HL-60 (cell line): ENCODE results near the gene LMO3.
A peak's percentile ranks its signal among the peaks of the same experiment; 100 is the strongest.

Source experiments
- DNase-seq, 2 experiments: peaks; one replicate each; pipeline ENCODE4 v3.0.0-alpha.2; 2010 to 2020; ENCODE audit warnings: low read depth in 1 of 2, low spot score in 1 of 2
- H3K27ac ChIP-seq: fragments of 250-450 bp; sonication (Bioruptor Pico); replicated peaks from 2 replicates; pipeline ENCODE4 v1.5.1; 2020; ENCODE audit warnings: mild to moderate bottlenecking, moderate library complexity
- H3K27me3 ChIP-seq: fragments of 250-450 bp; sonication (Bioruptor Pico); 2 replicates; pipeline ENCODE4 v1.5.1; 2021; ENCODE audit warnings: mild to moderate bottlenecking, moderate library complexity; ENCODE audit not compliant: insufficient read depth, poor library complexity, severe bottlenecking
- H3K4me3 ChIP-seq: replicated peaks from 2 replicates; pipeline ENCODE4 v1.5.1; 2011; ENCODE audit warnings: mild to moderate bottlenecking, control low read depth, low read length; ENCODE audit not compliant: insufficient read depth
- GABPA ChIP-seq: IDR thresholded peaks from 2 replicates; pipeline ENCODE4 v1.6.1; 2012; ENCODE audit warnings: low read depth
- POLR2AphosphoS5 ChIP-seq: IDR thresholded peaks from 2 replicates; pipeline ENCODE4 v1.6.1; 2012; ENCODE audit warnings: low read depth
- SPI1 ChIP-seq: IDR thresholded peaks from 2 replicates; pipeline ENCODE4 v1.6.1; 2012; ENCODE audit warnings: low read depth, mild to moderate bottlenecking, borderline replicate concordance
- TF ChIP-seq, protein P1 (sequence below): IDR thresholded peaks from one replicate; pipeline ENCODE4 v1.5.1; 2011; ENCODE audit warnings: low read length, control low read depth, inconsistent platforms; ENCODE audit not compliant: insufficient read depth
- TF ChIP-seq, protein P2 (sequence below): IDR thresholded peaks from 2 replicates; pipeline ENCODE4 v1.6.1; 2012; ENCODE audit warnings: low read depth; ENCODE audit not compliant: insufficient replicate concordance

LMO3 gene

DNA sequence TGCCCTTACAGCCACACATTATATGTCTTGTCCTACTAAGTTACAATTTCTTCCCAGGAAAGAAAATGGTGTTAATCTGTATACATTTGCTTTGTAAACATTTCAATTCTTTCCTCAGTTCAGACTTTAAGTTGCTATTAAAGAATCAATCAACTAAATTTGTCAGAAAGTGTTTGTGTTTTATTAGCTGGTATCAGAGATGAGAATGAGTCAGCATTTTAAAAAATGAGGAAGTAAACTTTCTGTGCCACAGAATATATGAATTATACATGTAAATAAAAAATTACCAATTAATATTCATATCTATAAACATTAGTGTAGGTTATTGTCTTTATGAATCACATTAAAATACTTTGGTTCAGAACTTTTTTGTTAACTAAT, 82.0 kb downstream of the LMO3 start:
- Histone ChIP-seq H3K27me3 (no peaks in the 10 kb centered on the region), H3K4me3 (no peak overlapping the region), H3K27ac (no peak overlapping the region)
- no peak for DNase-seq
- TF ChIP-seq, protein P1, sequence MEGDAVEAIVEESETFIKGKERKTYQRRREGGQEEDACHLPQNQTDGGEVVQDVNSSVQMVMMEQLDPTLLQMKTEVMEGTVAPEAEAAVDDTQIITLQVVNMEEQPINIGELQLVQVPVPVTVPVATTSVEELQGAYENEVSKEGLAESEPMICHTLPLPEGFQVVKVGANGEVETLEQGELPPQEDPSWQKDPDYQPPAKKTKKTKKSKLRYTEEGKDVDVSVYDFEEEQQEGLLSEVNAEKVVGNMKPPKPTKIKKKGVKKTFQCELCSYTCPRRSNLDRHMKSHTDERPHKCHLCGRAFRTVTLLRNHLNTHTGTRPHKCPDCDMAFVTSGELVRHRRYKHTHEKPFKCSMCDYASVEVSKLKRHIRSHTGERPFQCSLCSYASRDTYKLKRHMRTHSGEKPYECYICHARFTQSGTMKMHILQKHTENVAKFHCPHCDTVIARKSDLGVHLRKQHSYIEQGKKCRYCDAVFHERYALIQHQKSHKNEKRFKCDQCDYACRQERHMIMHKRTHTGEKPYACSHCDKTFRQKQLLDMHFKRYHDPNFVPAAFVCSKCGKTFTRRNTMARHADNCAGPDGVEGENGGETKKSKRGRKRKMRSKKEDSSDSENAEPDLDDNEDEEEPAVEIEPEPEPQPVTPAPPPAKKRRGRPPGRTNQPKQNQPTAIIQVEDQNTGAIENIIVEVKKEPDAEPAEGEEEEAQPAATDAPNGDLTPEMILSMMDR, result no peak
- TF ChIP-seq GABPA (no peak), SPI1 (no peak)

DNA sequence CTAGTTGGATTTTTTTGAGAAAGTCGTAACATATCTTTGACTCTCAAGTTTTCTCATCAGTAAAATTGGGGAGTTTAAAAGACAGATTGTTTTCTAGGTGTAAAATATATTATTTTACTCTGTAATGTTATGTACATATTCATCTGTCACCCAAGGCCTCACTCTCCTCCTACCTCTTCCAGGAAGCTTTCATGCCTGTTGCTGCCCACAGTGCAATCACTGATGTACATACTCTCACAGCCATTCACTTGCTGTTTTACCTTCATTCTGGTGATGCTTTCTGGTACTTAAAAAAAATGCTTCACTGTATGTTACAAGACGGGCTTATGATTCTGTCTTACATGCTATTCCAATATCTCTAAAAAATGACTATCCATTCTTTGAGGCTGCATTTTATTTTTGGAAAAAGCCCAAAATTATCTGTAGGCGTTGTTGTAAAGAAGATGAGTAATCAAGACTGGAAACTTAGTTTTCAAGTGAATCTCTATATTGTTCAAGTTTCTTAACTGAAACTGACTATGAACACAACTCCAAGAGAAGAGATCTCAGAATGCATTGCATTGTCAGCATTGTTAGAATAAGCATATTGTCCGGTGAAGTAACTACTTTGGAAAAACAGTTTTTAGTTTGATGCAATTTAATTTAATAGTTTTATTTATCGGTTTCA, 82.5 kb downstream of the LMO3 start:
- no peak for DNase-seq
- TF ChIP-seq, protein P1, result no peak
- TF ChIP-seq SPI1, result no peak
- no peak for TF ChIP-seq POLR2AphosphoS5
- no peak for TF ChIP-seq GABPA
- TF ChIP-seq, protein P2, sequence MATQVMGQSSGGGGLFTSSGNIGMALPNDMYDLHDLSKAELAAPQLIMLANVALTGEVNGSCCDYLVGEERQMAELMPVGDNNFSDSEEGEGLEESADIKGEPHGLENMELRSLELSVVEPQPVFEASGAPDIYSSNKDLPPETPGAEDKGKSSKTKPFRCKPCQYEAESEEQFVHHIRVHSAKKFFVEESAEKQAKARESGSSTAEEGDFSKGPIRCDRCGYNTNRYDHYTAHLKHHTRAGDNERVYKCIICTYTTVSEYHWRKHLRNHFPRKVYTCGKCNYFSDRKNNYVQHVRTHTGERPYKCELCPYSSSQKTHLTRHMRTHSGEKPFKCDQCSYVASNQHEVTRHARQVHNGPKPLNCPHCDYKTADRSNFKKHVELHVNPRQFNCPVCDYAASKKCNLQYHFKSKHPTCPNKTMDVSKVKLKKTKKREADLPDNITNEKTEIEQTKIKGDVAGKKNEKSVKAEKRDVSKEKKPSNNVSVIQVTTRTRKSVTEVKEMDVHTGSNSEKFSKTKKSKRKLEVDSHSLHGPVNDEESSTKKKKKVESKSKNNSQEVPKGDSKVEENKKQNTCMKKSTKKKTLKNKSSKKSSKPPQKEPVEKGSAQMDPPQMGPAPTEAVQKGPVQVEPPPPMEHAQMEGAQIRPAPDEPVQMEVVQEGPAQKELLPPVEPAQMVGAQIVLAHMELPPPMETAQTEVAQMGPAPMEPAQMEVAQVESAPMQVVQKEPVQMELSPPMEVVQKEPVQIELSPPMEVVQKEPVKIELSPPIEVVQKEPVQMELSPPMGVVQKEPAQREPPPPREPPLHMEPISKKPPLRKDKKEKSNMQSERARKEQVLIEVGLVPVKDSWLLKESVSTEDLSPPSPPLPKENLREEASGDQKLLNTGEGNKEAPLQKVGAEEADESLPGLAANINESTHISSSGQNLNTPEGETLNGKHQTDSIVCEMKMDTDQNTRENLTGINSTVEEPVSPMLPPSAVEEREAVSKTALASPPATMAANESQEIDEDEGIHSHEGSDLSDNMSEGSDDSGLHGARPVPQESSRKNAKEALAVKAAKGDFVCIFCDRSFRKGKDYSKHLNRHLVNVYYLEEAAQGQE, result no peak
- no peak overlapping the region for H3K4me3 ChIP-seq
- no peaks in the 10 kb centered on the region for H3K27me3 ChIP-seq
- H3K27ac ChIP-seq, result no peak overlapping the region

- no peak for TF ChIP-seq GABPA
These were observed 85.6 kb downstream of the LMO3 start for GRCh38 chr12:16520328-16520727.

GRCh38 chr12:16515666-16516065, 90.3 kb downstream of the LMO3 start:
- Histone ChIP-seq H3K4me3 (no peak overlapping the region), H3K27me3 (no peaks in the 10 kb centered on the region), H3K27ac (no peak overlapping the region)
- TF ChIP-seq, protein P1, result no peak
- TF ChIP-seq GABPA, result no peak
- TF ChIP-seq, protein P2, result no peak
- TF ChIP-seq POLR2AphosphoS5, result no peak
- TF ChIP-seq SPI1, result no peak
- no peak for DNase-seq

More at GRCh38 chr12:16520328-16520727, 85.6 kb downstream of the LMO3 start:
- H3K27ac ChIP-seq, result no peak overlapping the region
- no peak overlapping the region for H3K4me3 ChIP-seq
- DNase-seq, result peak in 1 of 2 experiments; percentile 14
- H3K27me3 ChIP-seq, result no peaks in the 10 kb centered on the region
